Nephron (organoid): ENCODE results near the gene CACNG5.
A peak's percentile ranks its signal among the peaks of the same experiment; 100 is the strongest.

ENCODE experiments used
- H3K27ac Mint-ChIP-seq, 3 experiments: 2 replicates each; pipeline ENCODE4 v1.8.0; 2020; ENCODE audit warnings: mixed read lengths in 3 of 3, mild to moderate bottlenecking in 2 of 3, moderate library complexity in 1 of 3
- H3K27me3 Mint-ChIP-seq: 2 replicates; pipeline ENCODE4 v1.8.0; 2021; ENCODE audit warnings: low read depth, mild to moderate bottlenecking, moderate library complexity, mixed read lengths
- H3K36me3 Mint-ChIP-seq: 2 replicates; pipeline ENCODE4 v1.8.0; 2020; ENCODE audit warnings: low read depth, mixed read lengths
- H3K4me1 Mint-ChIP-seq: 2 replicates; pipeline ENCODE4 v1.8.0; 2020; ENCODE audit warnings: mixed read lengths
- H3K4me3 Mint-ChIP-seq, 3 experiments: 2 replicates each; pipeline ENCODE4 v1.8.0; 2020; ENCODE audit warnings: mild to moderate bottlenecking in 3 of 3, mixed read lengths in 3 of 3, moderate library complexity in 2 of 3
- H3K9me3 Mint-ChIP-seq: 2 replicates; pipeline ENCODE4 v1.8.0; 2020; ENCODE audit warnings: mixed read lengths
- TF ChIP-seq, protein P1 (sequence below), 3 experiments: fragments of 200-600 bp; sonication (generic); IDR thresholded peaks; one replicate each; pipeline ENCODE4 v1.5.0; 2021; ENCODE audit warnings: antibody characterized with exemption in 3 of 3; ENCODE audit not compliant: unreplicated experiment in 3 of 3

The CACNG5 gene

GRCh38 chr17:66925811-66926500 lies 91.0 kb downstream of the CACNG5 start:
- TF ChIP-seq, protein P1, sequence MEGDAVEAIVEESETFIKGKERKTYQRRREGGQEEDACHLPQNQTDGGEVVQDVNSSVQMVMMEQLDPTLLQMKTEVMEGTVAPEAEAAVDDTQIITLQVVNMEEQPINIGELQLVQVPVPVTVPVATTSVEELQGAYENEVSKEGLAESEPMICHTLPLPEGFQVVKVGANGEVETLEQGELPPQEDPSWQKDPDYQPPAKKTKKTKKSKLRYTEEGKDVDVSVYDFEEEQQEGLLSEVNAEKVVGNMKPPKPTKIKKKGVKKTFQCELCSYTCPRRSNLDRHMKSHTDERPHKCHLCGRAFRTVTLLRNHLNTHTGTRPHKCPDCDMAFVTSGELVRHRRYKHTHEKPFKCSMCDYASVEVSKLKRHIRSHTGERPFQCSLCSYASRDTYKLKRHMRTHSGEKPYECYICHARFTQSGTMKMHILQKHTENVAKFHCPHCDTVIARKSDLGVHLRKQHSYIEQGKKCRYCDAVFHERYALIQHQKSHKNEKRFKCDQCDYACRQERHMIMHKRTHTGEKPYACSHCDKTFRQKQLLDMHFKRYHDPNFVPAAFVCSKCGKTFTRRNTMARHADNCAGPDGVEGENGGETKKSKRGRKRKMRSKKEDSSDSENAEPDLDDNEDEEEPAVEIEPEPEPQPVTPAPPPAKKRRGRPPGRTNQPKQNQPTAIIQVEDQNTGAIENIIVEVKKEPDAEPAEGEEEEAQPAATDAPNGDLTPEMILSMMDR (IDR thresholded peaks at IDR 0.05; ENCODE audit: unreplicated experiment in 3 of 3), result no peak
- Mint-ChIP-seq H3K4me3 (no peak overlapping the region), H3K36me3 (no peaks in the 10 kb centered on the region), H3K27ac (no peak overlapping the region), H3K27me3 (peaks cover 14% of the 10 kb centered on the region), H3K4me1 (peaks cover 17% of the 10 kb centered on the region), H3K9me3 (peaks cover 13% of the 10 kb centered on the region)

DNA sequence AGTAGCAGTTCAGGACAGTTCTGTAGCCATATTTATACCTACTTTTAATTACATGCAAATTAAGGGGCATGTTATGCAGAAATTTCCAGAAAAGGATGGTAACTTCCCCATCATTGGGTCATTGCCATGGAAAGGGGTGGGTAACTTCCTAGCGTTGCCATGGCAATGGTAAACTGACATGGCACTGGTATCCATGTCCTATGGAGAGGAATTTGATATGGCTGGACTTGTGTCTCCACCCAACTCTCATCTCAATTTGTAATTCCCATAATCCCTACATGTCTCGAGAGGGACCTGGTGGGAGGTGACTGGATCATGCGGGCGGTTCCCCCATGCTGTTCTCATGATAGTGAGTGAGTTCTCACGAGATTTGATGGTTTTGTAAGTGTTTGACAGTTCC lies 94.0 kb downstream of the CACNG5 start:
- peaks cover 2% of the 10 kb centered on the region for H3K9me3 Mint-ChIP-seq
- no peak overlapping the region for H3K4me3 Mint-ChIP-seq
- TF ChIP-seq, protein P1 (IDR thresholded peaks at IDR 0.05; ENCODE audit: unreplicated experiment in 3 of 3), result no peak
- peaks cover 26% of the 10 kb centered on the region for H3K27me3 Mint-ChIP-seq
- H3K36me3 Mint-ChIP-seq, result no peaks in the 10 kb centered on the region
- no peak overlapping the region for H3K27ac Mint-ChIP-seq
- H3K4me1 Mint-ChIP-seq, result peaks cover 13% of the 10 kb centered on the region

DNA sequence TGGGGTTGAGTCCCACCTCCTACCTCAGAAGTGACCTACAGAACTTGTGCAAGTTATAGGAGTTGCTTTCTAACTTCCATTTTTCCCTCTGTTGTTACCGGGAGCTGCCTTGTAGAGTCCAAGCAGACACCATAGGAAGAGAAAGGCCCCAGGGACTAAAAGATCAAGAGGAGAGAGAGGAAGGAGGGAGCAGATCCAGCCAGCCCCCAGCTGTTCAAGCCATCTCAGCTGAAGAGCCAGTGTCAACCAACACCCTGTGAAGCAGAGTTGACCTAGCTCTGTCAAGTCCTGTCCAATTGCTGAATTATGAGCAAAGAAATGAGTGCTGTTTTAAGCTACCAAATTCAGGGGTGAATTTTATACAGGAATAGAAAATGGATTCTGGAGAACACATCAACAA lies 94.7 kb downstream of the CACNG5 start:
- peaks cover 7% of the 10 kb centered on the region for H3K4me1 Mint-ChIP-seq
- peaks cover under 1% of the 10 kb centered on the region for H3K9me3 Mint-ChIP-seq
- no peak overlapping the region for H3K27ac Mint-ChIP-seq
- H3K27me3 Mint-ChIP-seq, result peaks cover 26% of the 10 kb centered on the region
- TF ChIP-seq, protein P1 (IDR thresholded peaks at IDR 0.05; ENCODE audit: unreplicated experiment in 3 of 3), result no peak
- H3K4me3 Mint-ChIP-seq, result peak overlapping the region in 1 of 3 experiments; percentile 11
- no peaks in the 10 kb centered on the region for H3K36me3 Mint-ChIP-seq

- Mint-ChIP-seq H3K4me3 (no peak overlapping the region), H3K4me1 (peaks cover 9% of the 10 kb centered on the region), H3K27me3 (peaks cover 23% of the 10 kb centered on the region), H3K36me3 (no peaks in the 10 kb centered on the region), H3K27ac (no peak overlapping the region), H3K9me3 (peaks cover 6% of the 10 kb centered on the region)
- TF ChIP-seq, protein P1 (IDR thresholded peaks at IDR 0.05; ENCODE audit: unreplicated experiment in 3 of 3), result no peak
Measured at GRCh38 chr17:66930933-66931332, 96.0 kb downstream of the CACNG5 start.

- Mint-ChIP-seq H3K9me3 (peaks cover 14% of the 10 kb centered on the region), H3K27me3 (peaks cover 24% of the 10 kb centered on the region), H3K4me1 (peaks cover 9% of the 10 kb centered on the region), H3K36me3 (no peaks in the 10 kb centered on the region), H3K4me3 (no peak overlapping the region), H3K27ac (no peak overlapping the region)
- TF ChIP-seq, protein P1 (IDR thresholded peaks at IDR 0.05; ENCODE audit: unreplicated experiment in 3 of 3), result no peak
Measured at GRCh38 chr17:66932311-66932710, 97.4 kb downstream of the CACNG5 start.

GRCh38 chr17:66934040-66934439 lies 99.1 kb downstream of the CACNG5 start:
- Mint-ChIP-seq H3K4me3 (no peak overlapping the region), H3K4me1 (peaks cover 9% of the 10 kb centered on the region), H3K36me3 (peaks cover 3% of the 10 kb centered on the region), H3K27me3 (peaks cover 29% of the 10 kb centered on the region), H3K27ac (no peak overlapping the region), H3K9me3 (peaks cover 26% of the 10 kb centered on the region)
- TF ChIP-seq, protein P1 (IDR thresholded peaks at IDR 0.05; ENCODE audit: unreplicated experiment in 3 of 3), result no peak
